ENCODE measurements around the gene ADH7. TPM values are rescaled to one million over a fixed set of nuclear protein-coding genes. Genes with fewer than 3 reads are reported as not detected.

Gene ADH7
- total RNA-seq, result not detected
- long read RNA-seq, donor 1, result 0 reads
- long read RNA-seq, donor 2, result 0 reads

GRCh38 chr4:99435154-99435553 is at the start of gene ADH7:
Gene ADH7 (minus strand): TSS chr4:99435342. CDS start chr4:99435233, 109 bp downstream.
- intact Hi-C loops (cut with DNase I), result no loop called here
- DNase-seq (ENCODE audit: low spot score), result no peak

- DNase-seq (ENCODE audit: low spot score), result no peak
- intact Hi-C loops (cut with DNase I), result no loop called here
These were observed 48.5 kb upstream of the ADH7 start for GRCh38 chr4:99483636-99484035.

- intact Hi-C loops (cut with DNase I), result no loop called here
- no peak for DNase-seq (ENCODE audit: low spot score)
These were observed 38.0 kb upstream of the ADH7 start for GRCh38 chr4:99473131-99473530.

GRCh38 chr4:99471896-99472295 is 36.8 kb upstream of the ADH7 start:
- no peak for DNase-seq (ENCODE audit: low spot score)
- intact Hi-C loops (cut with DNase I), result no loop called here

GRCh38 chr4:99471349-99471748 is 36.2 kb upstream of the ADH7 start:
- intact Hi-C loops (cut with DNase I), result no loop called here
- no peak for DNase-seq (ENCODE audit: low spot score)

- intact Hi-C loops (cut with DNase I), result no loop called here
- no peak for DNase-seq (ENCODE audit: low spot score)
These were observed 33.7 kb upstream of the ADH7 start for GRCh38 chr4:99468889-99469288.

GRCh38 chr4:99467887-99468286 is 32.7 kb upstream of the ADH7 start:
- no peak for DNase-seq (ENCODE audit: low spot score)
- intact Hi-C loops (cut with DNase I), result no loop called here

GRCh38 chr4:99463566-99463965 is 28.4 kb upstream of the ADH7 start:
- intact Hi-C loops (cut with DNase I), result no loop called here
- DNase-seq (ENCODE audit: low spot score), result no peak

GRCh38 chr4:99462875-99463464 is 27.8 kb upstream of the ADH7 start:
- peak; percentile 73 for DNase-seq (ENCODE audit: low spot score)
- intact Hi-C loops (cut with DNase I), result no loop called here

- DNase-seq (ENCODE audit: low spot score), result no peak
- intact Hi-C loops (cut with DNase I), result no loop called here
These were observed 26.7 kb upstream of the ADH7 start for GRCh38 chr4:99461623-99462401.

GRCh38 chr4:99459546-99460042 is 24.5 kb upstream of the ADH7 start:
- DNase-seq (ENCODE audit: low spot score), result no peak
- intact Hi-C loops (cut with DNase I), result no loop called here

GRCh38 chr4:99458911-99459447 is 23.8 kb upstream of the ADH7 start:
- DNase-seq (ENCODE audit: low spot score), result no peak
- intact Hi-C loops (cut with DNase I), result no loop called here

- DNase-seq (ENCODE audit: low spot score), result no peak
- intact Hi-C loops (cut with DNase I), result no loop called here
These were observed 22.5 kb upstream of the ADH7 start for GRCh38 chr4:99457676-99458075.

- intact Hi-C loops (cut with DNase I), result no loop called here
- no peak for DNase-seq (ENCODE audit: low spot score)
These were observed 22.1 kb upstream of the ADH7 start for GRCh38 chr4:99457270-99457669.

GRCh38 chr4:99447513-99447912 is 12.4 kb upstream of the ADH7 start:
- no peak for DNase-seq (ENCODE audit: low spot score)
- intact Hi-C loops (cut with DNase I), result no loop called here

- intact Hi-C loops (cut with DNase I), result no loop called here
- DNase-seq (ENCODE audit: low spot score), result no peak
These were observed 11.9 kb upstream of the ADH7 start for GRCh38 chr4:99447079-99447478.

GRCh38 chr4:99438405-99438780 is 3.3 kb upstream of the ADH7 start:
- intact Hi-C loops (cut with DNase I), result no loop called here
- no peak for DNase-seq (ENCODE audit: low spot score)

- DNase-seq (ENCODE audit: low spot score), result no peak
- intact Hi-C loops (cut with DNase I), result no loop called here
These were observed 2.7 kb upstream of the ADH7 start for GRCh38 chr4:99437723-99438404.

- intact Hi-C loops (cut with DNase I), result no loop called here
- no peak for DNase-seq (ENCODE audit: low spot score)
These were observed 2.0 kb upstream of the ADH7 start for GRCh38 chr4:99436976-99437722.

Measured in posterior vena cava (tissue), 2 donors.